H1 (cell line): ENCODE data around the gene TRIM45. TPM values are rescaled to one million over a fixed set of nuclear protein-coding genes. Genes with fewer than 3 reads are reported as not detected.

Experiments
- CTCF ChIA-PET: fragments of 300-600 bp; sonication (Branson Sonifier 250); formaldehyde crosslinking; loops from one replicate; lab custom pipeline; 2021; ENCODE audit not compliant: partially characterized antibody; lab: Charles Lee
- POLR2A ChIA-PET: fragments of 300-600 bp; sonication (Branson Sonifier 250); formaldehyde crosslinking; loops from one replicate; lab custom pipeline; 2021; ENCODE audit warnings: inconsistent platforms; ENCODE audit not compliant: partially characterized antibody; lab: Charles Lee
- DNase-seq, 2 experiments: peaks; one replicate each; pipeline versions ENCODE4 v3.0.0 to v3.0.0-alpha.2; 2010 to 2022; ENCODE audit warnings: low spot score in 2 of 2, low read depth in 1 of 2, mixed read lengths in 1 of 2
- FAIRE-seq: peaks from 2 replicates; lab custom pipeline; 2011; peaks lifted over from hg19 to GRCh38; lab: Jason Lieb, UNC
- H2AFZ ChIP-seq: 2 replicates; pipeline ENCODE4 v1.8.1; 2012; ENCODE audit warnings: low read length, inconsistent platforms
- H2AK5ac ChIP-seq: 2 replicates; pipeline ENCODE4 v1.6.1; 2013; ENCODE audit warnings: low read depth, low read length
- H2BK120ac ChIP-seq: replicated peaks from 2 replicates; pipeline ENCODE3; 2013; ENCODE audit warnings: low read depth, low read length, inconsistent platforms
- H2BK12ac ChIP-seq: 2 replicates; pipeline ENCODE4 v1.6.1; 2013; ENCODE audit warnings: low read depth, low read length
- H2BK15ac ChIP-seq: 2 replicates; pipeline ENCODE4 v1.6.1; 2013; ENCODE audit warnings: low read length
- H2BK20ac ChIP-seq: 2 replicates; pipeline ENCODE4 v1.6.1; 2013; ENCODE audit warnings: low read length
- H2BK5ac ChIP-seq: 2 replicates; pipeline ENCODE4 v1.6.1; 2013; ENCODE audit warnings: low read depth, low read length
- H3K14ac ChIP-seq: 2 replicates; pipeline ENCODE4 v1.6.1; 2013; ENCODE audit warnings: inconsistent platforms; ENCODE audit not compliant: insufficient read length
- H3K18ac ChIP-seq: 2 replicates; pipeline ENCODE4 v1.6.1; 2013; ENCODE audit warnings: low read length; ENCODE audit errors: extremely low read depth
- H3K23ac ChIP-seq: 2 replicates; pipeline ENCODE4 v1.6.1; 2013; ENCODE audit warnings: inconsistent platforms; ENCODE audit not compliant: insufficient read length
- H3K23me2 ChIP-seq: 2 replicates; pipeline ENCODE4 v1.6.1; 2013; ENCODE audit warnings: low read depth, low read length
- H3K27ac ChIP-seq: 2 replicates; pipeline ENCODE4 v1.6.1; 2011; ENCODE audit warnings: low read depth, low read length, inconsistent platforms
- H3K27me3 ChIP-seq, 4 experiments: replicated peaks in 1 of 4; 1 replicate in 1 of 4; 2 replicates in 3 of 4; pipeline versions ENCODE4 v1.6.1 to v1.8.1; 2011 to 2013; ENCODE audit warnings: low read length in 3 of 4, mild to moderate bottlenecking in 3 of 4, inconsistent platforms in 2 of 4, mixed read lengths in 2 of 4, moderate library complexity in 1 of 4; ENCODE audit not compliant: control insufficient read depth in 3 of 4, insufficient read depth in 3 of 4; ENCODE audit errors: extremely low read depth in 1 of 4
- H3K36me3 ChIP-seq, 4 experiments: 2 replicates each; pipeline versions ENCODE4 v1.6.1 to v1.8.1; 2011 to 2013; ENCODE audit warnings: mild to moderate bottlenecking in 4 of 4, low read length in 3 of 4, moderate library complexity in 2 of 4, control low read depth in 1 of 4, inconsistent platforms in 1 of 4; ENCODE audit not compliant: insufficient read depth in 4 of 4, control insufficient read depth in 2 of 4
- H3K4ac ChIP-seq: replicated peaks from 2 replicates; pipeline ENCODE3; 2013; ENCODE audit warnings: low read length, low read depth, mixed read lengths, inconsistent platforms; ENCODE audit not compliant: insufficient read length
- H3K4me1 ChIP-seq, 4 experiments: replicated peaks in 1 of 4; 1 replicate in 1 of 4; 2 replicates in 3 of 4; pipeline versions ENCODE4 v1.6.1 to v1.8.1; 2011 to 2013; ENCODE audit warnings: low read length in 3 of 4, inconsistent platforms in 2 of 4, mixed read lengths in 1 of 4; ENCODE audit not compliant: insufficient read depth in 4 of 4, control insufficient read depth in 3 of 4
- H3K4me2 ChIP-seq, 2 experiments: 2 replicates each; pipeline versions ENCODE4 v1.6.1 to v1.8.1; 2011 to 2013; ENCODE audit warnings: low read depth in 2 of 2, low read length in 2 of 2, control low read depth in 1 of 2, inconsistent platforms in 1 of 2, mild to moderate bottlenecking in 1 of 2; ENCODE audit not compliant: insufficient read depth in 1 of 2
- H3K4me3 ChIP-seq, 4 experiments: fragments of 200-600, 300-600 bp in 1 of 4; sonication (generic), shearing (Covaris generic), sonication (Bioruptor Twin) in 1 of 4; 2 replicates each; pipeline versions ENCODE4 v1.5.1 to v1.8.1; 2011 to 2016; ENCODE audit warnings: low read length in 4 of 4, low read depth in 3 of 4, control low read depth in 2 of 4, inconsistent platforms in 2 of 4, mild to moderate bottlenecking in 2 of 4, mixed read lengths in 1 of 4, moderate library complexity in 1 of 4; ENCODE audit not compliant: insufficient read depth in 2 of 4; ENCODE audit errors: extremely low read depth in 1 of 4
- H3K56ac ChIP-seq: replicated peaks from 2 replicates; pipeline ENCODE3; 2013; ENCODE audit warnings: low read depth, mild to moderate bottlenecking, mixed read lengths, low read length, inconsistent platforms; ENCODE audit not compliant: insufficient read length
- H3K79me1 ChIP-seq: 2 replicates; pipeline ENCODE4 v1.6.1; 2013; ENCODE audit warnings: low read depth, low read length, control low read depth
- H3K79me2 ChIP-seq, 2 experiments: 2 replicates each; pipeline versions ENCODE4 v1.6.1 to v1.8.1; 2012 to 2013; ENCODE audit warnings: low read length in 2 of 2, mild to moderate bottlenecking in 2 of 2, inconsistent platforms in 1 of 2; ENCODE audit not compliant: insufficient read depth in 2 of 2, control insufficient read depth in 1 of 2
- H3K9ac ChIP-seq, 4 experiments: replicated peaks in 1 of 4; 1 replicate in 1 of 4; 2 replicates in 3 of 4; pipeline versions ENCODE4 v1.6.1 to v1.8.1; 2011 to 2013; ENCODE audit warnings: low read depth in 3 of 4, low read length in 3 of 4, control low read depth in 2 of 4, mild to moderate bottlenecking in 2 of 4, moderate library complexity in 2 of 4, inconsistent platforms in 1 of 4; ENCODE audit errors: extremely low read depth in 1 of 4
- H3K9me3 ChIP-seq, 2 experiments: 2 replicates each; pipeline versions ENCODE4 v1.6.1 to v1.8.1; 2012 to 2013; ENCODE audit warnings: mild to moderate bottlenecking in 2 of 2, moderate library complexity in 2 of 2, control low read depth in 1 of 2, inconsistent platforms in 1 of 2, low read depth in 1 of 2, low read length in 1 of 2, mixed read lengths in 1 of 2; ENCODE audit not compliant: insufficient read depth in 2 of 2
- H4K20me1 ChIP-seq, 2 experiments: replicated peaks in 1 of 2; 2 replicates each; pipeline versions ENCODE3 to v1.8.1; 2011 to 2013; ENCODE audit warnings: inconsistent platforms in 2 of 2, low read length in 2 of 2, mild to moderate bottlenecking in 1 of 2; ENCODE audit not compliant: insufficient read depth in 2 of 2, control insufficient read depth in 1 of 2
- H4K5ac ChIP-seq: 2 replicates; pipeline ENCODE4 v1.6.1; 2013; ENCODE audit warnings: low read length, low read depth, mixed read lengths, inconsistent platforms; ENCODE audit not compliant: insufficient read length
- H4K8ac ChIP-seq: 2 replicates; pipeline ENCODE4 v1.8.0; 2013; ENCODE audit warnings: mild to moderate bottlenecking, moderate library complexity, low read length, inconsistent platforms; ENCODE audit not compliant: insufficient read depth; ENCODE audit errors: extremely low read depth
- H4K91ac ChIP-seq: replicated peaks from 2 replicates; pipeline ENCODE3; 2013; ENCODE audit warnings: low read length, mixed read lengths, inconsistent platforms; ENCODE audit not compliant: insufficient read length
- CBX5 ChIP-seq: fragments of 300-800, 300-1000 bp; sonication (generic); IDR thresholded peaks from 2 replicates; pipeline ENCODE4 v1.7.1; 2016; ENCODE audit warnings: antibody characterized with exemption, low read length, low read depth
- CEBPB ChIP-seq: IDR thresholded peaks from 2 replicates; pipeline ENCODE4 v1.6.1; 2012; ENCODE audit warnings: low read depth, low read length
- CHD2 ChIP-seq: IDR thresholded peaks from 2 replicates; pipeline ENCODE4 v1.6.1; 2012; ENCODE audit warnings: low read length, improper control_type of control experiment
- E2F6 ChIP-seq: IDR thresholded peaks from 2 replicates; pipeline ENCODE4 v1.6.1; 2012; ENCODE audit warnings: inconsistent platforms
- EZH2 ChIP-seq: fragments of 200-600 bp; sonication (generic); IDR thresholded peaks from 2 replicates; pipeline ENCODE4 v1.7.1; 2012; ENCODE audit warnings: low read depth, mild to moderate bottlenecking, moderate library complexity, low read length, inconsistent platforms; ENCODE audit not compliant: severe bottlenecking
- GTF2F1 ChIP-seq: IDR thresholded peaks from 2 replicates; pipeline ENCODE4 v1.6.1; 2012; ENCODE audit warnings: low read depth, low read length, improper control_type of control experiment, borderline replicate concordance
- MAFK ChIP-seq: IDR thresholded peaks from 2 replicates; pipeline ENCODE4 v1.6.1; 2012; ENCODE audit warnings: low read depth, mild to moderate bottlenecking, improper control_type of control experiment, low read length
- MAX ChIP-seq: IDR thresholded peaks from 2 replicates; pipeline ENCODE4 v1.6.1; 2012; ENCODE audit warnings: inconsistent platforms
- NANOG ChIP-seq: IDR thresholded peaks from 2 replicates; pipeline ENCODE4 v1.6.1; 2011; ENCODE audit warnings: low read length, low read depth, mild to moderate bottlenecking, inconsistent platforms; ENCODE audit not compliant: insufficient read depth, poor library complexity, severe bottlenecking
- RBBP5 ChIP-seq: IDR thresholded peaks from 2 replicates; pipeline ENCODE4 v1.7.1; 2012; ENCODE audit warnings: low read depth, mild to moderate bottlenecking, inconsistent platforms, low read length, moderate library complexity, borderline replicate concordance
- RFX5 ChIP-seq: IDR thresholded peaks from 2 replicates; pipeline ENCODE4 v1.6.1; 2011; ENCODE audit warnings: low read depth, low read length, improper control_type of control experiment, borderline replicate concordance
- SP2 ChIP-seq: IDR thresholded peaks from 2 replicates; pipeline ENCODE4 v1.6.1; 2012; ENCODE audit warnings: mild to moderate bottlenecking, low read length, inconsistent platforms
- SRF ChIP-seq: IDR thresholded peaks from 2 replicates; pipeline ENCODE4 v1.6.1; 2011; ENCODE audit warnings: mild to moderate bottlenecking, low read depth, low read length, moderate library complexity
- WGBS, 2 experiments: shearing (Covaris generic) in 1 of 2; methylation state at CpG; one replicate each; pipeline versions ENCODE4 v1.1.6 to v1.1.7; 2013 to 2015; ENCODE audit warnings: low lambda C conversion rate in 2 of 2, mixed read lengths in 2 of 2, inconsistent platforms in 1 of 2, low coverage in 1 of 2, missing lambda C conversion rate in 1 of 2; ENCODE audit not compliant: insufficient replicate concordance in 2 of 2, insufficient coverage in 1 of 2, insufficient read length in 1 of 2; ENCODE audit errors: extremely low coverage in 1 of 2, missing lambda C conversion rate in 1 of 2; 5-methylcytosine and 5-hydroxymethylcytosine counted together
- polyA plus RNA-seq, 7 experiments: library from polyadenylated mRNA; depleted of rRNA in 3 of 7; stranded (reverse) in 5 of 7; unstranded in 2 of 7; fragments of >200 nt in 5 of 7; fragments of 200-250 nt in 2 of 7; gene quantifications; 1 replicate in 5 of 7; 2 replicates in 1 of 7; 4 replicates in 1 of 7; pipeline versions ENCODE4 v1.2.1 to v1.2.3, GENCODE V29; 2011 to 2013; ENCODE audit warnings: missing spikeins in 2 of 7, mixed read lengths in 2 of 7
- total RNA-seq: library from RNA; stranded (reverse); fragmentation: NEBNext Ultra II Directional; extraction: Animal tissue kit (Norgen Biotek cat#: 25700); gene quantifications from 2 replicates; pipeline ENCODE4 v1.2.1, GENCODE V29; 2021

The TRIM45 gene
- total and polyA plus RNA-seq, 2 of the 8 experiments (the other 6 are each of a cell fraction or from before 2014, with no cell fraction given) = 13.7 to 16.7 TPM

DNA sequence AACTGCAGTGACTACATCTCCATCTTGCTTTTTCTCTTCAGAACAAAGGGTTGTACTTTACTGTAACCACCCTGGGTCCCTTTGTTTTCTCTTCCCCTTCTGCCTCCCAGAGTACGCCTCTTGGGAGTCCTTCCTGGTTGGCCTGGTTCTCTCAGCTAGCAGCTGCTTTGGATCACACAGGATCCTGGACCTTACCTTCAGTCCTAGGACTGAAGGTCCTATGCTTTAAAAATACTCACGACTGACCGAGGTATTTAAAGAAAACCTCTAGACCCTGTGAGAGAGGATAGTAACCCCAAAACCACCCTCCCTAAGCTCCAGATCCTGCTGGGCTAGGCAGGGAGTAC lies 4.8 kb downstream of the TRIM45 start:
- no peak overlapping the region for H3K56ac ChIP-seq
- no peak for DNase-seq
- H3K18ac ChIP-seq = no peak overlapping the region
- H4K91ac ChIP-seq = no peak overlapping the region
- H3K79me2 ChIP-seq = no peaks in the 10 kb centered on the region; a peak in 1 of 4 replicates
- no peak overlapping the region for H2AK5ac ChIP-seq
- peaks cover 0 to 4% of the 10 kb centered on the region in 2 experiments for H4K20me1 ChIP-seq
- H3K4ac ChIP-seq = no peak overlapping the region
- H3K36me3 ChIP-seq = peaks cover 13 to 61% (median 41%) of the 10 kb centered on the region in 4 experiments
- H3K14ac ChIP-seq = no peak overlapping the region
- H2BK20ac ChIP-seq = no peak overlapping the region
- H2BK12ac ChIP-seq = no peak overlapping the region
- H3K79me1 ChIP-seq = no peaks in the 10 kb centered on the region
- H3K27ac ChIP-seq = no peak overlapping the region
- H2BK5ac ChIP-seq = no peak overlapping the region
- no peak for FAIRE-seq
- no peak overlapping the region for H2BK120ac ChIP-seq
- CTCF ChIA-PET = interaction anchor here (0.6 to 3.0 kb wide), 5 partner anchors 18 to 168 kb away, joined by 3 to 26 read pairs (median 3); no protein-coding TSS in a partner anchor
- H3K4me3 ChIP-seq = no peak overlapping the region
- H3K4me1 ChIP-seq = peaks cover 4 to 12% (median 7%) of the 10 kb centered on the region in 4 experiments
- no peak overlapping the region for H4K5ac ChIP-seq
- WGBS, 2 experiments = 97% methylated on average over 3 of the region's 3 CpGs; no CpG with 5 or more reads in 1 of the 2 experiments
- no peaks in the 10 kb centered on the region for H3K27me3 ChIP-seq
- no peak overlapping the region for H3K4me2 ChIP-seq
- no peak overlapping the region for H4K8ac ChIP-seq
- H3K9me3 ChIP-seq = no peaks in the 10 kb centered on the region
- TF ChIP-seq CEBPB = no peak
- no peak for TF ChIP-seq EZH2
- no peak for TF ChIP-seq SP2
- no peak for TF ChIP-seq MAX
- TF ChIP-seq CHD2 = no peak
- TF ChIP-seq E2F6 = no peak
- no peak for TF ChIP-seq CBX5
- TF ChIP-seq RBBP5 = no peak
- TF ChIP-seq MAFK = no peak
- no peak for TF ChIP-seq NANOG
- no peak for TF ChIP-seq GTF2F1
- TF ChIP-seq RFX5 = no peak
- no peak for TF ChIP-seq SRF
- TF ChIP-seq, all 59 proteins: peak for 0
- Histone ChIP-seq H3K23ac (no peak overlapping the region), H2AFZ (no peak overlapping the region), H3K9ac (no peak overlapping the region), H3K23me2 (peaks cover 5% of the 10 kb centered on the region), H2BK15ac (no peak overlapping the region)
- POLR2A ChIA-PET = interaction anchor here (1.6 kb wide), 1 partner anchor 35 kb away, joined by 5 read pairs; no protein-coding TSS in a partner anchor
